ENCODE data around the gene NLGN1.

The NLGN1 gene

DNA sequence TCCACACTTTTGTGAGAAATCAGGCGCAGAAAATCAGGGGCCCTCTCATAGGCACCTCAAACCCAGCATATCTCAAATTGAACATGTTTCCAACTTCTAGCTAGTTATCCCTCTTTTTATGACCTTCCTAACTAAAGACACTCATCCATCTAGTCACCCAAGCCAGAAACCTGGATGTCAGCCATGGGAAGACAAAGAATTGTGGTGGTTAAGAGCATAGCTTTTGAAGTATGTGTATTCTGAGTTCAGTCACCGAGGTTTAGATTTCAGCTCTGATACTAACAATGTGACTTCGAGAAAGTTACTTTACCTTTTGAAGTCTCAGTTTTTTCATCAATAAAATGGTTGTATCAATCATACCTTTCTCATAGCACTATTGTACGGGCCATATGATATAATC lies 495.5 kb downstream of the NLGN1 start:
- ATAC-seq (replicated peaks) (no peak), DNase-seq (no peak)
- Mint-ChIP-seq H3K4me3 (no peak overlapping the region), H3K9me3 (peaks cover 0 to 19% of the 10 kb centered on the region in 2 donors), H3K36me3 (ENCODE audit: insufficient read depth) (no peaks in the 10 kb centered on the region), H3K27ac (no peak overlapping the region), H3K4me1 (ENCODE audit: low read depth in 2 of 2) (no peaks in the 10 kb centered on the region), H3K27me3 (no peaks in the 10 kb centered on the region)

DNA sequence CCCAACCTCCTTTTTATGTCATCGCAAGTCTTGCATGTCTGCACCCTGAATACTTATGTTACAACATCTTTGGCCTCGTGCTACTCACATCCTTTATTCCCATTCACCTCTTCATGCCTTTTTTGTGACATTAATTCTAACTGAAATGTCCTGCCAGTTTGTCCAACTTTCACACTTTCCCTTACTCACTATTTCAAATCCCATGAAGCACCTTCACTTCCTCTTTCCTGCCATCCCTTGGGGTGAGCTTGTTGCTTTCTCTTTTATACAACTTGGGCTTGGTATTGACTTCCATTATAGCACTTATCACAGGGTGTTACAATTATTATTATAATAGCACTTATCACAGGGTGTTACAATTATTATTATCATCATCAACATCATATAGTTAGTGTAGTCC lies 496.3 kb downstream of the NLGN1 start:
- no peaks in the 10 kb centered on the region for H3K4me1 Mint-ChIP-seq (ENCODE audit: low read depth in 2 of 2)
- DNase-seq (no peak), ATAC-seq (replicated peaks) (no peak)
- H3K36me3 Mint-ChIP-seq (ENCODE audit: insufficient read depth) = no peaks in the 10 kb centered on the region
- H3K27me3 Mint-ChIP-seq = no peaks in the 10 kb centered on the region
- no peak overlapping the region for H3K4me3 Mint-ChIP-seq
- peaks cover 0 to 19% of the 10 kb centered on the region in 2 donors for H3K9me3 Mint-ChIP-seq
- H3K27ac Mint-ChIP-seq = no peak overlapping the region

DNA sequence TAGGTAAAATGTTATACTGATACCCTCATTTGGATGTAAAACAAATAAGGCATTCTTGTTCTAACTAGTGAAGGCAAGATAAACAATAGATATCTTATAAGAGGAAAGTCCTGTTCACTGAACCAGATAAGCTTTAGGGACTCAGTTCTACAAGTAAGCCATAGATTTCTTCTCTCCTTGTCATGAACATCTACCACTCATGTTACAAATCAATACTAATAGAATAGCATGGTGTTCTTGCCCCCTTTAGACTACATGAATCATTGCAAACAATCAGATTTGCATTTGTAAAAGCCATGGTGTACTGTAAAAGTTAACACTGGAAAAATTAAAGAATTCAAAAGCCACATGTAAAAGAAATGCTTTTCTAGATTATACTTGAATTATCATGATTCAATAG lies 500.1 kb downstream of the NLGN1 start:
- ATAC-seq (replicated peaks) = no peak
- Mint-ChIP-seq H3K4me1 (ENCODE audit: low read depth in 2 of 2) (no peaks in the 10 kb centered on the region), H3K27ac (no peak overlapping the region), H3K9me3 (peaks cover under 1 to 19% of the 10 kb centered on the region in 2 donors), H3K36me3 (ENCODE audit: insufficient read depth) (no peaks in the 10 kb centered on the region), H3K4me3 (no peak overlapping the region), H3K27me3 (no peaks in the 10 kb centered on the region)
- no peak for DNase-seq

DNA sequence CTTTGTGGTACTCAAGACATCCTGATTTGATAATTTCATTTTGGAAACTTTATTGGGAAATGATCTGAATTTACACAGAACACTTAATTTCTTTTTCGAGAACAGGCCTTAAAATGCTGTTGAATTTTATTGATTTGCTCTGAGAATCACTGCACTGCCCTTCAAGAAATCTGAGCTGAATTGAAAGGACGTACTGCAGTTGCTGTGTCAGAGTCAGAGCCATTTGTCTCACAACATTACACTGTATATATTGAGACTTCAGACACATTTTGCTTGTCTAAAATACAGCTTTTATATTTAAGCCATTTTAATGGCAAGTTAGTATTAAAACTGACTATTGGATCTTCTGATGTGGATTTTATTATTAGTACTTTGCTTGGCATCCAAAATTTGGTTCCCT lies 504.1 kb downstream of the NLGN1 start:
- no peak overlapping the region for H3K4me3 Mint-ChIP-seq
- DNase-seq = no peak
- H3K4me1 Mint-ChIP-seq (ENCODE audit: low read depth in 2 of 2) = no peaks in the 10 kb centered on the region
- peaks cover 8 to 10% of the 10 kb centered on the region in 2 donors for H3K9me3 Mint-ChIP-seq
- no peak for ATAC-seq (replicated peaks)
- no peaks in the 10 kb centered on the region for H3K36me3 Mint-ChIP-seq (ENCODE audit: insufficient read depth)
- no peaks in the 10 kb centered on the region for H3K27me3 Mint-ChIP-seq
- no peak overlapping the region for H3K27ac Mint-ChIP-seq

DNA sequence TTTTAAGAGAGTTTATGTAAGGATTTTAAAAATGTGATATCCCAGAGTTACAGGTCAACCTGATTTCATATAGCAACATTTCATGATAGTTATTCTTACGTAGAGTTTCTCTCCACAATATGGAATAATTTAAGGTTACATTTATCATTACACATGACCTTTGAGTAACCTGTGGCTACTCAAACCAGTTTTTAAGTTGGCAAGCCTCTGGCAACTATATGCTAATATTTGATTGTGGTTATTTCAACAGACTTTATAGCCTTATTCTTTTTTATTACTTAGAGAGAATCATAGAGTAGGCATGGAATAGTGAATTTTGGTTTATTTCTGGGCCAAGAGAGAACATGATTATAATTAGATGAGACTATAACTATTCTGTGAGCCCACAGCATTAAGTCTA lies 504.9 kb downstream of the NLGN1 start:
- H3K4me3 Mint-ChIP-seq = no peak overlapping the region
- no peaks in the 10 kb centered on the region for H3K27me3 Mint-ChIP-seq
- DNase-seq (no peak), ATAC-seq (replicated peaks) (no peak)
- peaks cover 7 to 8% of the 10 kb centered on the region in 2 donors for H3K9me3 Mint-ChIP-seq
- no peaks in the 10 kb centered on the region for H3K36me3 Mint-ChIP-seq (ENCODE audit: insufficient read depth)
- H3K4me1 Mint-ChIP-seq (ENCODE audit: low read depth in 2 of 2) = no peaks in the 10 kb centered on the region
- H3K27ac Mint-ChIP-seq = no peak overlapping the region

DNA sequence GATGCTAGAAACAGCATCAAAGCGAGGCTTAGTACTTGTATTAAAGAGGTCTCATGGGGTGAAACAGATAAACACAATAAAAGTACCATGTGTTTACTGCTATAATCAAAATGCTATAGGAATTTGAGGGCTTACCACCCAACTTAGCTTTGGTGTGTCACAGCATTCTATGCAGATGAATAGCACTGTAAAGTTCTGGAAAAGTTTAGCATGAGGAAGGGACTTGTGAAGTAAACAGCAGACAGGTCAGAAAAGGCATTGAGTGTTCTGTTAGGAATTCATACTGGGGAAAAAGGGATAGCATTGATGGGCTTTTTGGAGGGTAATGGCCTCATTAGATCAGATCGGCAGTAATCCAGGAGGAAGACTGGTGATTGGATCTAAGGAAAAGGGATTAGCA lies 505.3 kb downstream of the NLGN1 start:
- no peak for DNase-seq
- Mint-ChIP-seq H3K27ac (no peak overlapping the region), H3K9me3 (peaks cover 7 to 8% of the 10 kb centered on the region in 2 donors), H3K27me3 (no peaks in the 10 kb centered on the region), H3K36me3 (ENCODE audit: insufficient read depth) (no peaks in the 10 kb centered on the region), H3K4me1 (ENCODE audit: low read depth in 2 of 2) (no peaks in the 10 kb centered on the region), H3K4me3 (no peak overlapping the region)
- ATAC-seq (replicated peaks) = no peak

DNA sequence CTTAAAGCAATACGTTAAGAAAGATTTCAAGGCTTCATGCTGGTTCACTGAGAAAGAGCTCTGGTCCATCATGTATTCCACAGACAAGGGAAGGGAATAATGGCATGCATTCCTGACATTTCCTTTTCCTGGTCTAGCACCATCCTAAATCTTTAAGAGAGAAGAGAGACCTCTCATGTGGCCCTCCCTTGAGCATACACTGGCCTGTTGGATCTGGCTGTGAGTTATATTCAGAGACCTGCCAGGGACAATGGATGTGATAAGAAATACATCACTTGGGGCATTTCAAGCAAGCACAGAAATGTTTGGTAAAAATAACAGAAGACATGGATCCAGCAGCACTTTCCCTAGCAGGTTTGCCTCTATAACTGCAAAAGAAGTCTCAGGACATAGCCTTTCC lies 507.8 kb downstream of the NLGN1 start:
- no peak overlapping the region for H3K27ac Mint-ChIP-seq
- ATAC-seq (replicated peaks) = no peak
- H3K9me3 Mint-ChIP-seq = peaks cover 10 to 14% of the 10 kb centered on the region in 2 donors

DNA sequence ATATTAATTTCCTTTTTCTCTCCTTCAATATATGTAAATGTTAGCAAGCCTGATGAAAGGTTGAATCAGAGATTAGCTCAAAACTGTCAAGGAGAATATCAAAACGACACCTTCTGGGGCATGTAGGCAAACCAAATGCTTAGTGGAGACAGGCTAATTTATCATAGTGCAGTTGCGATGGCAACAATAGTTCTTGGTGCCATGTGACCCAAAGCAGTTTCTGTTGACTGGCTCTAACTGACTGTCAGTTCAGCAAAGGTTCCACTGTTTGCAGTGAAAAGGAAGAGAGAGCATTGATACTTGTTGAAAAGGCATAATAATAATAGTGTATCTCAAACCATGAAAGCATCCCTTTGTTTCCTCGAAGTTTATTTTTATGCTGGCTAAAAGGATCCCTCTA lies 513.9 kb downstream of the NLGN1 start:
- H3K4me3 Mint-ChIP-seq = no peak overlapping the region
- ATAC-seq (replicated peaks) (no peak), DNase-seq (no peak)
- H3K36me3 Mint-ChIP-seq (ENCODE audit: insufficient read depth) = no peaks in the 10 kb centered on the region
- H3K4me1 Mint-ChIP-seq (ENCODE audit: low read depth in 2 of 2) = no peaks in the 10 kb centered on the region
- H3K9me3 Mint-ChIP-seq = peaks cover 5 to 15% of the 10 kb centered on the region in 2 donors
- no peaks in the 10 kb centered on the region for H3K27me3 Mint-ChIP-seq
- H3K27ac Mint-ChIP-seq = no peak overlapping the region

More for the DNA sequence above, 507.8 kb downstream of the NLGN1 start:
- no peaks in the 10 kb centered on the region for H3K27me3 Mint-ChIP-seq
- H3K4me3 Mint-ChIP-seq = no peak overlapping the region
- no peaks in the 10 kb centered on the region for H3K4me1 Mint-ChIP-seq (ENCODE audit: low read depth in 2 of 2)
- DNase-seq = no peak
- no peaks in the 10 kb centered on the region for H3K36me3 Mint-ChIP-seq (ENCODE audit: insufficient read depth)

DNA sequence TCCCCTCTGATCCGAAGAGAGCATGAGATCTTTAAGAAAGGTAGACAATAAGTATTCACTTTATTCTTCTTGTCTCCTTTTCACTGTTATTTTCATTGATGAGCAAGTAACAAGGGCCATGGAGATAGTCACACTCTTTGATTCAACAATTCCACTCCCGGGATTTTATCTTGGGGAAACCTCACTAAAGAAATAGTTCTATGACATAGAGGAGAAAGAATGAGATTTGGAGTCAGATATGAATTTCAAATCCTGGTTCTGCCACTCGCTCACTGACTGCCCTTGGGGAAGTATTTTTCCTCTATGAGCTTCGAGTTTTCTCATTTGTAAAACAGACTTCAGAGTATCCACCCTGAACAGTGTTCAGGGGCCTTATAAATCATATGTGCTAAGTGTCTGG lies 514.6 kb downstream of the NLGN1 start:
- no peaks in the 10 kb centered on the region for H3K4me1 Mint-ChIP-seq (ENCODE audit: low read depth in 2 of 2)

DNA sequence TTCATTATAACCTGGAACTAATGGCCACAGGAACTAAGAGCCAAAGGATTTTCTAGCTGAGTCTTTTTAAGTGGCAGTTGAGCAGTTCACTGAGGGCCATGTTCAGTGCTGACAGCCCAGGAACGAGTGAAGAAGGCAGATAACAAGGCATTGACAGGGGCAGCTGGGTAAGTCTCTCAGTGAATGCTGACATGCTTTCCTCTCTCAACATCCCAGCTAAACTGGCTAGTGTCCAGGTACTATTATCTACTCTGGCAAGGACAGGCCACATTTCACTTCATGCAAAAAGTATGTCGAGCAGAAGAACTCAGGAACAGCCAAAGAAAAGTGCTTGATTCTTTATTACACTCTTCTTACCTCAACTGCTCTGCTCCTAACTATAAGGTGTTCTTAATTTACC lies 515.9 kb downstream of the NLGN1 start:
- peaks cover 3% of the 10 kb centered on the region for H3K36me3 Mint-ChIP-seq (ENCODE audit: insufficient read depth)
- no peak overlapping the region for H3K4me3 Mint-ChIP-seq
- no peaks in the 10 kb centered on the region for H3K27me3 Mint-ChIP-seq
- ATAC-seq (replicated peaks) = no peak
- no peak overlapping the region for H3K27ac Mint-ChIP-seq
- no peak for DNase-seq
- H3K9me3 Mint-ChIP-seq = peaks cover 5 to 15% of the 10 kb centered on the region in 2 donors
- no peaks in the 10 kb centered on the region for H3K4me1 Mint-ChIP-seq (ENCODE audit: low read depth in 2 of 2)

More for the DNA sequence above, 514.6 kb downstream of the NLGN1 start:
- no peak for DNase-seq
- ATAC-seq (replicated peaks) = no peak
- Mint-ChIP-seq H3K36me3 (ENCODE audit: insufficient read depth) (peaks cover 2% of the 10 kb centered on the region), H3K4me3 (no peak overlapping the region), H3K27ac (no peak overlapping the region), H3K9me3 (peaks cover 5 to 15% of the 10 kb centered on the region in 2 donors), H3K27me3 (no peaks in the 10 kb centered on the region)

DNA sequence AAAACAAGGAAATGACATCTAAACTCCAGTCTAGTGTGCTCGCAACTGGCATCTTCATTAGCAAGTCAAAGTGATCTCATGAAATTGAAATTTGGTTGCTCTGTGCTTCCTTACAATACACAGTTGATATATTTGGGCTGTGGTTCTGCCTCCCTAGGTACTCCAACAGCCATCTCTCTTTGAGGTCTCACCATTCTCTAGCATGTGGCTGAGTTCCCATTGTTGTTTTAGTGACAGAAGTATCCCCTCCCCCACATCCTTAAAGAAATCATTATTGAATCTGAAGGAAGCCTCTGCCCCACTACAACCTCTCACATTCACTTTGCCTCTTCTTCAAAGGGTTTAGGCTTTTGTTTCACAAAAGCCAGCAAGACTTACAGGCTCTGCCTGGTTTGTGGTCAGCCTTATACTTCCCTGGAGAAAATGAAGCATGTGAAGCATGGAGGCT lies 516.5 kb downstream of the NLGN1 start:
- no peak for ATAC-seq (replicated peaks)
- Mint-ChIP-seq H3K27ac (no peak overlapping the region), H3K36me3 (ENCODE audit: insufficient read depth) (peaks cover 3% of the 10 kb centered on the region), H3K4me1 (ENCODE audit: low read depth in 2 of 2) (no peaks in the 10 kb centered on the region), H3K4me3 (no peak overlapping the region), H3K27me3 (no peaks in the 10 kb centered on the region), H3K9me3 (peaks cover 6 to 15% of the 10 kb centered on the region in 2 donors)
- no peak for DNase-seq

DNA sequence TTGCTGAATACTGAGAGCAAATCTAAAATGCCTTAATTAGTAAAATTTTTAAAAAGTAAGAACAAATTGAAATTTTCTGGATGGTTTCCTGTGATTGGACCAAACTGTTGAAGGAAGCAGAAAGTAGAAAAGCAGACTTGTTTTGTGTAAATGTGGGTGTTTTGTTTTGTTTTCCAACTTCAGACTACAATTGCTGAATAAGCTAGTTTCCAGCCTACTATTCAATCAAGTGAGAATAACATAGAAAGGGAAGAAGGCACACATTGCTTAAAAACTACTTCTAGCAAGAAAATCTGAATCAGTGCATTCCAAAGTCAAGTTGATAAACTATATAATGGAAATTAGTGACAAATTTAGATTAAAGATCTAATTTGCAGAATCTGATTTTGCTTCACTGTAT lies 519.3 kb downstream of the NLGN1 start:
- H3K36me3 Mint-ChIP-seq (ENCODE audit: insufficient read depth) = peaks cover 3% of the 10 kb centered on the region
- no peak overlapping the region for H3K4me3 Mint-ChIP-seq
- no peak for ATAC-seq (replicated peaks)
- DNase-seq = no peak
- no peak overlapping the region for H3K27ac Mint-ChIP-seq
- H3K9me3 Mint-ChIP-seq = peaks cover 8 to 9% of the 10 kb centered on the region in 2 donors
- no peaks in the 10 kb centered on the region for H3K27me3 Mint-ChIP-seq
- no peaks in the 10 kb centered on the region for H3K4me1 Mint-ChIP-seq (ENCODE audit: low read depth in 2 of 2)

DNA sequence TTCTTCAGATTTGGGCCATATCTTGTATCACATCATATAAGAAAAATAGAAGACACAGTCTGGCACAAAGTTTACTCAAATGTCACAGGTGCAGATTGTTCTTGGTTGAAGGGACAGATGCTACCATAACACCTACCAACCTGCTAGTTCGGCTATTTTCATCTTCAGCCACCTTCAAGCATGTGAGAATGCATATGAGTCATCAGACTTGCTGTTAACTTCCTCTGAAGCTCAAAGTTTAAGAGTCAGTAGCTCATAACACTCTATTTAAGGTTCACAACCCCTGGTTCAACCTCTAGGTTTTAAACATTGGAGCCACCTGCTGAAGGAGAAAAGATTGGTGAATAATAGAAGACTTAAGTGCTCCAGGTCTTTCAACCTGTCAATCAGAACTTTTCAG lies 522.8 kb downstream of the NLGN1 start:
- no peak for DNase-seq
- Mint-ChIP-seq H3K4me3 (no peak overlapping the region), H3K9me3 (peaks cover 0 to 6% of the 10 kb centered on the region in 2 donors), H3K36me3 (ENCODE audit: insufficient read depth) (peaks cover 3% of the 10 kb centered on the region), H3K27me3 (no peaks in the 10 kb centered on the region), H3K4me1 (ENCODE audit: low read depth in 2 of 2) (no peaks in the 10 kb centered on the region), H3K27ac (no peak overlapping the region)
- ATAC-seq (replicated peaks) = no peak

DNA sequence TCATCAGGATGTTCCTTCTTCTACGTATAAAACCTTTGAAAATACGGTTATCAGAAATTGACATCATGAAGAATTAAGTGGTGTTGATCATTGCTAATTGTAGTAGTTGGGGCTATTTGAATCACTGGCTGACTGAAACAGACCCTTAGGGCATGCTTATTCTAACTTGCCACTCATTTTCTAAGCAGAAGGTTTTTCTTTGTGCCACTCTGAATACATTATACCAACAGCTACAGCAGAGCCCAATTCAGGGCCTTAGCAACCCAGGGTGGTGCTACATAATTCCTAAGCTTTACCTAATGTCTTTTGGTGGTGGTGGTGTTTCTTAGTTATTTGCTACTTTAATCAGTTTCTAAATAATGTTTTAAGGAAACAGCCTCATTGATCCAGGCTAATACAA lies 524.2 kb downstream of the NLGN1 start:
- DNase-seq (no peak), ATAC-seq (replicated peaks) (no peak)
- no peaks in the 10 kb centered on the region for H3K27me3 Mint-ChIP-seq

DNA sequence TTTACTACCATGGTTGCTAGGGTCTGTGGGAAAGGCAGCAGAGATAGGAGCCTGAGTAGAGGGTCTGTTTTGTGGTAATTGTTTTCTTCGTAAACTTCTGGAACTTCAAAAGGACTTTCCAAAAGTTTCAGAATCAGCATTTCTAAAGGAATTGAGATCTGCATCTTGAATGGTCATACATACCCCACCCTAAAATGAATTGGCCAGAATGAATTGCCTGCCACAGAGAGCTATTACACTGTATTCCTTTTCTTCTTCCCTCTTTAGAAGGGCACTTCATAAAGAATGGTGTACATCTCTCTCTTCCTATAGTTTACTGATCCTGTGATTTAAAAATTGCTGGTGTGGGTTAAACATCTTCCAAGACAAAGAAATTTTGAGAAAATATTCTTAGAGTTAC lies 525.7 kb downstream of the NLGN1 start:
- ATAC-seq (replicated peaks) (no peak), DNase-seq (no peak)
- H3K9me3 Mint-ChIP-seq = peaks cover 0 to 6% of the 10 kb centered on the region in 2 donors
- no peak overlapping the region for H3K4me3 Mint-ChIP-seq
- H3K27ac Mint-ChIP-seq = no peak overlapping the region
- H3K27me3 Mint-ChIP-seq = no peaks in the 10 kb centered on the region
- no peaks in the 10 kb centered on the region for H3K36me3 Mint-ChIP-seq (ENCODE audit: insufficient read depth)
- H3K4me1 Mint-ChIP-seq (ENCODE audit: low read depth in 2 of 2) = no peaks in the 10 kb centered on the region

More for the DNA sequence above, 524.2 kb downstream of the NLGN1 start:
- Mint-ChIP-seq H3K27ac (no peak overlapping the region), H3K4me1 (ENCODE audit: low read depth in 2 of 2) (no peaks in the 10 kb centered on the region), H3K4me3 (no peak overlapping the region), H3K9me3 (peaks cover 0 to 6% of the 10 kb centered on the region in 2 donors), H3K36me3 (ENCODE audit: insufficient read depth) (peaks cover 3% of the 10 kb centered on the region)

Measured in effector memory CD8-positive, alpha-beta T cell (primary cell).